OCI-LY3 (cell line): ENCODE data around the gene GIMAP7.

Experiments used
- H2AFZ ChIP-seq: fragments of 200-600, 300-600 bp; shearing (Covaris generic); 2 replicates; pipeline ENCODE4 v1.6.0; 2014; ENCODE audit warnings: antibody characterized with exemption, low read depth, low read length
- H3K27ac ChIP-seq: fragments of 200-600, 300-600 bp; sonication (generic); 2 replicates; pipeline ENCODE4 v1.5.1; 2014; ENCODE audit warnings: mild to moderate bottlenecking, low read length, moderate library complexity, mixed read lengths
- H3K27me3 ChIP-seq: fragments of 200-600, 300-600 bp; sonication (generic); 2 replicates; pipeline ENCODE4 v1.6.1; 2014; ENCODE audit warnings: low read depth, low read length, mixed read lengths
- H3K36me3 ChIP-seq: fragments of 200-600, 300-600 bp; sonication (generic); replicated peaks from 2 replicates; pipeline ENCODE3; 2014; ENCODE audit warnings: low read depth, low read length, mixed read lengths
- H3K4me1 ChIP-seq: fragments of 300-600, 200-600 bp; sonication (generic); 2 replicates; pipeline ENCODE4 v1.6.1; 2014; ENCODE audit warnings: low read length, mixed read lengths
- H3K4me2 ChIP-seq: fragments of 200-600, 300-600 bp; sonication (generic); 2 replicates; pipeline ENCODE4 v1.6.1; 2014; ENCODE audit warnings: low read length, mixed read lengths
- H3K4me3 ChIP-seq: fragments of 300-600, 200-600 bp; sonication (generic); 2 replicates; pipeline ENCODE4 v1.5.1; 2014; ENCODE audit warnings: antibody characterized with exemption, mild to moderate bottlenecking, low read length, moderate library complexity
- H3K79me2 ChIP-seq: fragments of 300-600, 200-600 bp; shearing (Covaris generic); 2 replicates; pipeline ENCODE4 v1.6.1; 2014; ENCODE audit warnings: mild to moderate bottlenecking, low read length, mixed read lengths
- H3K9ac ChIP-seq: fragments of 300-600, 200-600 bp; shearing (Covaris generic); 2 replicates; pipeline ENCODE4 v1.6.0; 2014; ENCODE audit warnings: mild to moderate bottlenecking, low read length, moderate library complexity
- H3K9me3 ChIP-seq: fragments of 200-600, 300-600 bp; shearing (Covaris generic); 2 replicates; pipeline ENCODE4 v1.6.1; 2014; ENCODE audit warnings: low read length, mixed read lengths; ENCODE audit not compliant: insufficient read depth
- H4K20me1 ChIP-seq: fragments of 200-600, 300-600 bp; sonication (generic); 2 replicates; pipeline ENCODE4 v1.6.1; 2016; ENCODE audit warnings: low read length, mixed read lengths; ENCODE audit not compliant: insufficient read depth
- CTCF ChIP-seq: fragments of 200-600, 300-600 bp; sonication (generic); IDR thresholded peaks from 2 replicates; pipeline ENCODE4 v1.5.1; 2014; ENCODE audit warnings: antibody characterized with exemption, low read length, low read depth
- EZH2phosphoT487 ChIP-seq: fragments of 200-600 bp; shearing (Covaris generic); IDR thresholded peaks from 2 replicates; pipeline ENCODE4 v1.6.1; 2018; ENCODE audit warnings: antibody characterized with exemption, mixed run types, low read depth

Gene GIMAP7

GRCh38 chr7:150538259-150538658 lies 23.6 kb downstream of the GIMAP7 start:
- TF ChIP-seq EZH2phosphoT487 (no peak), CTCF (no peak)
- Histone ChIP-seq H4K20me1 (no peaks in the 10 kb centered on the region), H3K27ac (no peak overlapping the region), H3K9me3 (0 out of 2 replicates have a peak, but pooled peaks cover 8% of the 10 kb centered on the region), H2AFZ (no peak overlapping the region), H3K4me1 (no peaks in the 10 kb centered on the region), H3K9ac (no peak overlapping the region), H3K4me2 (no peak overlapping the region), H3K27me3 (no peaks in the 10 kb centered on the region), H3K79me2 (no peaks in the 10 kb centered on the region), H3K4me3 (no peak overlapping the region), H3K36me3 (no peaks in the 10 kb centered on the region)

GRCh38 chr7:150553163-150553562 lies 38.5 kb downstream of the GIMAP7 start:
- TF ChIP-seq CTCF, result no peak
- no peak for TF ChIP-seq EZH2phosphoT487
- no peak overlapping the region for H3K4me2 ChIP-seq
- H2AFZ ChIP-seq, result no peak overlapping the region

GRCh38 chr7:150556521-150557138 lies 42.0 kb downstream of the GIMAP7 start:
- no peak overlapping the region for H3K27ac ChIP-seq
- H2AFZ ChIP-seq, result no peak overlapping the region
- H3K9me3 ChIP-seq, result no peaks in the 10 kb centered on the region
- no peaks in the 10 kb centered on the region for H3K4me1 ChIP-seq
- no peaks in the 10 kb centered on the region for H4K20me1 ChIP-seq
- no peaks in the 10 kb centered on the region for H3K79me2 ChIP-seq
- no peak overlapping the region for H3K9ac ChIP-seq
- peaks cover 18% of the 10 kb centered on the region; the same call in 1 of the 2 replicates for H3K27me3 ChIP-seq
- TF ChIP-seq CTCF (no peak), EZH2phosphoT487 (no peak)
- H3K4me3 ChIP-seq, result no peak overlapping the region
- H3K4me2 ChIP-seq, result no peak overlapping the region
- no peaks in the 10 kb centered on the region for H3K36me3 ChIP-seq

More at GRCh38 chr7:150553163-150553562, 38.5 kb downstream of the GIMAP7 start:
- Histone ChIP-seq H3K27me3 (peaks cover 18% of the 10 kb centered on the region; the same call in 1 of the 2 replicates), H3K27ac (no peak overlapping the region), H3K4me1 (no peaks in the 10 kb centered on the region), H3K36me3 (no peaks in the 10 kb centered on the region), H3K79me2 (no peaks in the 10 kb centered on the region), H4K20me1 (no peaks in the 10 kb centered on the region), H3K9ac (no peak overlapping the region), H3K4me3 (no peak overlapping the region), H3K9me3 (0 out of 2 replicates have a peak, but pooled peaks cover 7% of the 10 kb centered on the region)

- H2AFZ ChIP-seq, result no peak overlapping the region
- H3K79me2 ChIP-seq, result no peaks in the 10 kb centered on the region
- H3K36me3 ChIP-seq, result no peaks in the 10 kb centered on the region
- H3K27ac ChIP-seq, result no peak overlapping the region
- H3K27me3 ChIP-seq, result peaks cover 17% of the 10 kb centered on the region
- H4K20me1 ChIP-seq, result no peaks in the 10 kb centered on the region
- H3K9ac ChIP-seq, result no peak overlapping the region
- TF ChIP-seq EZH2phosphoT487 (no peak), CTCF (no peak)
- H3K4me1 ChIP-seq, result no peaks in the 10 kb centered on the region
- H3K9me3 ChIP-seq, result no peaks in the 10 kb centered on the region
- no peak overlapping the region for H3K4me2 ChIP-seq
- no peak overlapping the region for H3K4me3 ChIP-seq
Measured at GRCh38 chr7:150560486-150560885, 45.8 kb downstream of the GIMAP7 start.
